Stimulated activated naive CD4-positive, alpha-beta T cell (primary cell): Measurements from ENCODE around the gene PLCB3.
"Not testable (repeated sequence)": the region's sequence is repeated elsewhere in the genome, so short reads cannot be mapped to it uniquely, and the experiment has no call there.

Experiments used
- DNase-seq, 6 experiments: peaks; one replicate each; lab custom pipeline; 2025; lab: John Stamatoyannopoulos, UW

The PLCB3 gene

GRCh38 chr11:64237484-64237951 lies 13.8 kb upstream of the PLCB3 start:
- DNase-seq = no peak

GRCh38 chr11:64238076-64238475 lies 13.3 kb upstream of the PLCB3 start:
- DNase-seq = no peak

GRCh38 chr11:64238999-64239398 lies 12.3 kb upstream of the PLCB3 start:
- no peak for DNase-seq

GRCh38 chr11:64239662-64240434 lies 11.5 kb upstream of the PLCB3 start:
- no peak for DNase-seq

GRCh38 chr11:64240435-64241240 lies 10.7 kb upstream of the PLCB3 start, which contains the start of gene FKBP2:
TSS of gene FKBP2 (plus strand) at chr11:64241095. CDS start at chr11:64242388, 1,293 bp downstream.
- DNase-seq = peak; percentile 97 to 98 (median 97)

- DNase-seq = peak; percentile 99 to 100 (median 99)
Measured at GRCh38 chr11:64241241-64241490, 10.2 kb upstream of the PLCB3 start.

- peak in 2 of 6 experiments; percentile 12 to 40 for DNase-seq
Measured at GRCh38 chr11:64241491-64242374, 9.6 kb upstream of the PLCB3 start.

GRCh38 chr11:64243236-64243854 lies 8.0 kb upstream of the PLCB3 start:
- DNase-seq = no peak

- DNase-seq = no peak
Measured at GRCh38 chr11:64244107-64244506, 7.2 kb upstream of the PLCB3 start.

- no peak for DNase-seq
Measured at GRCh38 chr11:64244966-64245365, 6.4 kb upstream of the PLCB3 start.

GRCh38 chr11:64245401-64245796 lies 5.9 kb upstream of the PLCB3 start:
- DNase-seq = peak in 2 of 6 experiments; percentile 23 to 41

GRCh38 chr11:64245797-64246620 lies 5.3 kb upstream of the PLCB3 start:
- peak in 3 of 6 experiments; percentile 35 to 58 (median 37) for DNase-seq

GRCh38 chr11:64246621-64246870 lies 4.8 kb upstream of the PLCB3 start:
- not testable (repeated sequence) for DNase-seq

GRCh38 chr11:64246871-64247728 lies 4.2 kb upstream of the PLCB3 start, which contains the start of gene PPP1R14B:
TSS of gene PPP1R14B (minus strand) at chr11:64246943. CDS start at chr11:64246673, 270 bp downstream.
- peak; percentile 48 to 75 (median 63) for DNase-seq

GRCh38 chr11:64247729-64248531 lies 3.4 kb upstream of the PLCB3 start:
- DNase-seq = no peak

- DNase-seq = no peak
Measured at GRCh38 chr11:64248578-64248977, 2.8 kb upstream of the PLCB3 start.

- no peak for DNase-seq
Measured at GRCh38 chr11:64249038-64249437, 2.3 kb upstream of the PLCB3 start.

- no peak for DNase-seq
Measured at GRCh38 chr11:64249563-64250414, 1.5 kb upstream of the PLCB3 start.
